Ascending aorta (tissue), 2 donors: ENCODE results near the gene PRKCB. TPM values are rescaled to one million over a fixed set of nuclear protein-coding genes. Genes with fewer than 3 reads are reported as not detected.

ENCODE experiments used
- DNase-seq, 2 donors: peaks; one replicate each; pipeline ENCODE4 v3.0.0-alpha.2; 2019; ENCODE audit warnings: low spot score in 2 of 2
- H3K27ac ChIP-seq, 2 donors: fragments of 200-600 bp; sonication (generic); one replicate each; pipeline ENCODE4 v1.5.1; 2016 to 2017; ENCODE audit warnings: mild to moderate bottlenecking in 1 of 2
- H3K27me3 ChIP-seq: fragments of 200-600 bp; sonication (generic); one replicate; pipeline ENCODE4 v1.5.1; 2017
- H3K36me3 ChIP-seq, 2 donors: fragments of 200-600 bp; sonication (generic); one replicate each; pipeline ENCODE4 v1.5.1; 2016
- H3K4me1 ChIP-seq, 2 donors: fragments of 200-600 bp; sonication (generic); one replicate each; pipeline ENCODE4 v1.5.1; 2016 to 2017; ENCODE audit warnings: mild to moderate bottlenecking in 1 of 2
- H3K4me3 ChIP-seq, 2 donors: fragments of 200-600 bp; sonication (generic); one replicate each; pipeline ENCODE4 v1.5.1; 2016 to 2017; ENCODE audit warnings: mild to moderate bottlenecking in 1 of 2
- H3K9me3 ChIP-seq, 2 donors: fragments of 200-600 bp; sonication (generic); one replicate each; pipeline ENCODE4 v1.5.1; 2016
- CTCF ChIP-seq, 3 experiments: fragments of 200-600 bp in 2 of 3; fragments of 450-650 bp in 1 of 3; sonication (generic) in 2 of 3; IDR thresholded peaks; one replicate each; pipeline ENCODE4 v1.5.1; 2016 to 2019; ENCODE audit warnings: antibody characterized with exemption in 3 of 3, mild to moderate bottlenecking in 1 of 3, moderate library complexity in 1 of 3
- intact Hi-C: fragments of 100-400 bp; cut with DNase I; formaldehyde crosslinking; loops from one replicate; pipeline ENCODE4 v1.15.1; 2023
- total RNA-seq: library from RNA; depleted of rRNA; stranded (reverse); fragments of >200 nt; gene quantifications from one replicate; pipeline ENCODE4 v1.1.0, GENCODE V29; 2016

The PRKCB gene
- total RNA-seq, 1 donor from 2014 or later: 1.2 TPM

GRCh38 chr16:23821875-23822688 is 13.7 kb upstream of the PRKCB start:
- Histone ChIP-seq H3K27ac (no peak overlapping the region), H3K27me3 (no peaks in the 10 kb centered on the region), H3K9me3 (no peaks in the 10 kb centered on the region), H3K4me3 (no peak overlapping the region), H3K4me1 (no peaks in the 10 kb centered on the region), H3K36me3 (no peaks in the 10 kb centered on the region)
- DNase-seq: no peak
- TF ChIP-seq CTCF (IDR thresholded peaks at IDR 0.05): no peak
- intact Hi-C loops: no loop called here

- H3K9me3 ChIP-seq: no peaks in the 10 kb centered on the region
- H3K36me3 ChIP-seq: no peaks in the 10 kb centered on the region
- TF ChIP-seq CTCF (IDR thresholded peaks at IDR 0.05): no peak
- DNase-seq: no peak
- intact Hi-C loops: no loop called here
- no peak overlapping the region for H3K27ac ChIP-seq
- no peaks in the 10 kb centered on the region for H3K27me3 ChIP-seq
- H3K4me1 ChIP-seq: no peaks in the 10 kb centered on the region
- no peak overlapping the region for H3K4me3 ChIP-seq
Measured at GRCh38 chr16:23823475-23824384, 12.1 kb upstream of the PRKCB start.

GRCh38 chr16:23824909-23825308 is 10.9 kb upstream of the PRKCB start:
- intact Hi-C loops: no loop called here
- Histone ChIP-seq H3K36me3 (no peaks in the 10 kb centered on the region), H3K4me1 (no peaks in the 10 kb centered on the region), H3K27me3 (no peaks in the 10 kb centered on the region), H3K27ac (no peak overlapping the region), H3K4me3 (no peak overlapping the region), H3K9me3 (no peaks in the 10 kb centered on the region)
- no peak for DNase-seq
- no peak for TF ChIP-seq CTCF (IDR thresholded peaks at IDR 0.05)

- no peak for TF ChIP-seq CTCF (IDR thresholded peaks at IDR 0.05)
- H3K27ac ChIP-seq: no peak overlapping the region
- H3K27me3 ChIP-seq: no peaks in the 10 kb centered on the region
- no peaks in the 10 kb centered on the region for H3K9me3 ChIP-seq
- H3K36me3 ChIP-seq: no peaks in the 10 kb centered on the region
- no peaks in the 10 kb centered on the region for H3K4me1 ChIP-seq
- DNase-seq: no peak
- intact Hi-C loops: no loop called here
- H3K4me3 ChIP-seq: no peak overlapping the region
Measured at GRCh38 chr16:23826528-23827045, 9.2 kb upstream of the PRKCB start.

- H3K27me3 ChIP-seq: no peaks in the 10 kb centered on the region
- no peaks in the 10 kb centered on the region for H3K4me1 ChIP-seq
- DNase-seq: no peak
- H3K36me3 ChIP-seq: no peaks in the 10 kb centered on the region
- no peak overlapping the region for H3K4me3 ChIP-seq
- no peak for TF ChIP-seq CTCF (IDR thresholded peaks at IDR 0.05)
- intact Hi-C loops: no loop called here
- no peak overlapping the region for H3K27ac ChIP-seq
- no peaks in the 10 kb centered on the region for H3K9me3 ChIP-seq
Measured at GRCh38 chr16:23827057-23827456, 8.7 kb upstream of the PRKCB start.
